MCF 10A (cell line): Measurements from ENCODE around the gene ZNF827. TPM values are rescaled to one million over a fixed set of nuclear protein-coding genes. Genes with fewer than 3 reads are reported as not detected.

Source experiments
- Bru-seq: library from RNA; stranded (reverse); fragments of 400-500 nt; gene quantifications from one replicate; lab custom pipeline; 2021; lab: Mats Ljungman, UMichigan
- BruChase-seq, 2 experiments: library from RNA; stranded (reverse); fragments of 400-500 nt; gene quantifications; one replicate each; lab custom pipeline; 2021; lab: Mats Ljungman, UMichigan
- BruUV-seq: library from RNA; stranded (reverse); fragments of 400-500 nt; replicated peaks from 2 replicates; lab custom pipeline; 2021; lab: Mats Ljungman, UMichigan
- CTCF ChIA-PET: fragments of 300-600 bp; sonication (Branson Sonifier 250); formaldehyde crosslinking; extraction: SDS; loops from one replicate; lab custom pipeline; 2021; ENCODE audit warnings: antibody characterized with exemption, inconsistent platforms; lab: Yijun Ruan, JAX
- POLR2A ChIA-PET: fragments of 300-600, 350-650 bp; sonication (Branson Sonifier 250); formaldehyde crosslinking; extraction: SDS; loops from one replicate; lab custom pipeline; 2020; ENCODE audit warnings: antibody characterized with exemption, inconsistent platforms; lab: Yijun Ruan, JAX
- DNase-seq: peaks from one replicate; pipeline ENCODE4 v3.0.0-alpha.2; 2018; ENCODE audit not compliant: unreplicated experiment
- H3K27ac Mint-ChIP-seq: one replicate; pipeline ENCODE4 v1.8.0; 2022; ENCODE audit warnings: mild to moderate bottlenecking, low read depth, mixed read lengths; ENCODE audit not compliant: unreplicated experiment
- H3K27me3 Mint-ChIP-seq: one replicate; pipeline ENCODE4 v1.8.0; 2022; ENCODE audit warnings: mixed read lengths; ENCODE audit not compliant: insufficient read depth, unreplicated experiment
- H3K36me3 Mint-ChIP-seq: one replicate; pipeline ENCODE4 v1.8.0; 2022; ENCODE audit warnings: mild to moderate bottlenecking, moderate library complexity, mixed read lengths; ENCODE audit not compliant: insufficient read depth, unreplicated experiment
- H3K4me1 Mint-ChIP-seq: one replicate; pipeline ENCODE4 v1.8.0; 2022; ENCODE audit warnings: mixed read lengths; ENCODE audit not compliant: insufficient read depth, unreplicated experiment
- H3K4me3 Mint-ChIP-seq: one replicate; pipeline ENCODE4 v1.8.0; 2022; ENCODE audit warnings: mild to moderate bottlenecking, moderate library complexity, mixed read lengths; ENCODE audit not compliant: unreplicated experiment
- H3K9me3 Mint-ChIP-seq: one replicate; pipeline ENCODE4 v1.8.0; 2022; ENCODE audit warnings: mixed read lengths; ENCODE audit not compliant: unreplicated experiment
- CTCF ChIP-seq: fragments of 200-600 bp; IDR thresholded peaks from one replicate; pipeline ENCODE4 v1.8.0; 2022; ENCODE audit warnings: antibody characterized with exemption, mild to moderate bottlenecking; ENCODE audit not compliant: unreplicated experiment
- intact Hi-C: fragments of 100-400 bp; cut with micrococcal nuclease; formaldehyde crosslinking; loops from 2 replicates; pipeline ENCODE4 v1.14.1; 2022
- long read RNA-seq: library from polyadenylated mRNA; stranded (forward); transcript quantifications from one replicate; pipeline ENCODE4 v2.0.0, GENCODE V29; 2022
- total RNA-seq: library from RNA; stranded (reverse); gene quantifications from 2 replicates; pipeline ENCODE4 v1.2.3, GENCODE V29; 2022

Gene ZNF827
- total RNA-seq (11.3 and 22.4 TPM in 2 replicates), Bru-seq, nascent RNA (percentile 78 among the genes with signal in this experiment), BruChase-seq, experiment 1, labeled RNA remaining after a 6-hour chase (percentile 61 among the genes with signal in this experiment), BruChase-seq, experiment 2, labeled RNA remaining after a 2-hour chase (percentile 65 among the genes with signal in this experiment)
- long read RNA-seq, full-length matches to known transcripts = 1 of 7 reads
- long read RNA-seq, partial matches to known transcripts = 1 of 7 reads
- long read RNA-seq, other reads (novel, unspliced or antisense) = 5 of 7 reads

GRCh38 chr4:145938618-145939440 is at the start of gene ZNF827:
TSS of gene ZNF827 (minus strand) at chr4:145938823. CDS start at chr4:145938407, 416 bp downstream.
- H3K9me3 Mint-ChIP-seq = no peaks in the 10 kb centered on the region
- no peak for TF ChIP-seq CTCF
- H3K27me3 Mint-ChIP-seq = no peaks in the 10 kb centered on the region
- no peaks in the 10 kb centered on the region for H3K36me3 Mint-ChIP-seq
- BruUV-seq = no TSS peak
- CTCF ChIA-PET = interaction anchor here (0.5 to 1.0 kb wide), 8 partner anchors 14 to 980 kb away, joined by 3 to 6 read pairs (median 3); partner anchors contain the start of genes ABCE1 and ANAPC10
- H3K4me1 Mint-ChIP-seq = peaks cover 33% of the 10 kb centered on the region
- peak within 1 kb of the TSS; percentile 80 for H3K27ac Mint-ChIP-seq
- peak; percentile 54 for DNase-seq
- POLR2A ChIA-PET = interaction anchor here (0.7 to 2.0 kb wide), 13 partner anchors 9 to 453 kb away, joined by 3 to 14 read pairs (median 4); partner anchors contain the start of gene MMAA
- intact Hi-C loops = loop anchor here (2.0 to 5.0 kb wide), 2 partner anchors 16 to 238 kb away; partner anchors contain the start of gene LSM6
- H3K4me3 Mint-ChIP-seq = peak within 1 kb of the TSS; percentile 88

GRCh38 chr4:145984563-145984962 is 45.9 kb upstream of the ZNF827 start:
- Mint-ChIP-seq H3K36me3 (no peaks in the 10 kb centered on the region), H3K4me3 (no peak overlapping the region), H3K27ac (no peak overlapping the region), H3K4me1 (no peaks in the 10 kb centered on the region), H3K9me3 (no peaks in the 10 kb centered on the region), H3K27me3 (no peaks in the 10 kb centered on the region)
- CTCF ChIA-PET = no interaction called here
- TF ChIP-seq CTCF = no peak
- POLR2A ChIA-PET = no interaction called here
- no peak for DNase-seq
- BruUV-seq = no TSS peak
- intact Hi-C loops = no loop called here

GRCh38 chr4:145982791-145983190 is 44.2 kb upstream of the ZNF827 start:
- ChIA-PET CTCF (interaction anchor here (1.2 kb wide), 1 partner anchor 27 kb away, joined by 4 read pairs; no protein-coding TSS in a partner anchor), POLR2A (no interaction called here)
- no peaks in the 10 kb centered on the region for H3K9me3 Mint-ChIP-seq
- H3K27me3 Mint-ChIP-seq = no peaks in the 10 kb centered on the region
- no peak overlapping the region for H3K27ac Mint-ChIP-seq
- H3K36me3 Mint-ChIP-seq = no peaks in the 10 kb centered on the region
- H3K4me1 Mint-ChIP-seq = no peaks in the 10 kb centered on the region
- intact Hi-C loops = no loop called here
- no peak for DNase-seq
- H3K4me3 Mint-ChIP-seq = no peak overlapping the region
- no TSS peak for BruUV-seq
- TF ChIP-seq CTCF = no peak

- no peaks in the 10 kb centered on the region for H3K9me3 Mint-ChIP-seq
- ChIA-PET POLR2A (interaction anchor here (0.6 kb wide), 1 partner anchor 104 kb away, joined by 3 read pairs; no protein-coding TSS in a partner anchor), CTCF (no interaction called here)
- no peaks in the 10 kb centered on the region for H3K4me1 Mint-ChIP-seq
- H3K27me3 Mint-ChIP-seq = no peaks in the 10 kb centered on the region
- no peak for TF ChIP-seq CTCF
- no peaks in the 10 kb centered on the region for H3K36me3 Mint-ChIP-seq
- no TSS peak for BruUV-seq
- intact Hi-C loops = no loop called here
- no peak overlapping the region for H3K27ac Mint-ChIP-seq
- no peak overlapping the region for H3K4me3 Mint-ChIP-seq
- DNase-seq = no peak
These were observed 40.5 kb upstream of the ZNF827 start for GRCh38 chr4:145979160-145979559.
